Renal cortex interstitium (tissue), 11 donors: Measurements from ENCODE around the gene TBC1D22B. TPM values are rescaled to one million over a fixed set of nuclear protein-coding genes. Genes with fewer than 3 reads are reported as not detected.
"Not testable (repeated sequence)": the region's sequence is repeated elsewhere in the genome, so short reads cannot be mapped to it uniquely, and the experiment has no call there.

Experiments used
- DNase-seq, 11 donors: peaks; one replicate each; pipeline ENCODE4 v3.0.0-alpha.2; 2013; ENCODE audit warnings: low read depth in 9 of 11, low spot score in 4 of 11; ENCODE audit errors: extremely low read depth in 1 of 11
- polyA plus RNA-seq, 3 donors: library from polyadenylated mRNA; unstranded; fragments of 120-200 nt; gene quantifications; one replicate each; pipeline ENCODE4 v1.2.1, GENCODE V29; 2013; ENCODE audit not compliant: insufficient read length in 3 of 3

TBC1D22B gene
- polyA plus RNA-seq, 3 donors = 13.4 to 14.4 (median 14.0) TPM

GRCh38 chr6:37287519-37288157, 30.1 kb downstream of the TBC1D22B start:
- no peak for DNase-seq

GRCh38 chr6:37288247-37288646, 30.7 kb downstream of the TBC1D22B start:
- no peak for DNase-seq

- no peak for DNase-seq
These were observed 32.4 kb downstream of the TBC1D22B start for GRCh38 chr6:37289931-37290330.

GRCh38 chr6:37293426-37293825, 35.9 kb downstream of the TBC1D22B start:
- no peak for DNase-seq

GRCh38 chr6:37297637-37298036, 40.1 kb downstream of the TBC1D22B start:
- DNase-seq = not testable (repeated sequence)

- DNase-seq = no peak
These were observed 41.4 kb downstream of the TBC1D22B start for GRCh38 chr6:37298958-37299357.

- DNase-seq = no peak
These were observed 42.4 kb downstream of the TBC1D22B start for GRCh38 chr6:37299990-37300389.

GRCh38 chr6:37302086-37302686, 44.6 kb downstream of the TBC1D22B start:
- DNase-seq = no peak

GRCh38 chr6:37303091-37303660, 45.6 kb downstream of the TBC1D22B start:
- no peak for DNase-seq

- DNase-seq = peak in 1 of 11 donors; percentile 13
These were observed 46.4 kb downstream of the TBC1D22B start for GRCh38 chr6:37303891-37304503.

- no peak for DNase-seq
These were observed 47.2 kb downstream of the TBC1D22B start for GRCh38 chr6:37304766-37305165.

GRCh38 chr6:37305841-37306425, 48.4 kb downstream of the TBC1D22B start:
- DNase-seq = no peak

- DNase-seq = no peak
These were observed 49.2 kb downstream of the TBC1D22B start for GRCh38 chr6:37306624-37307222.

GRCh38 chr6:37307484-37307883, 49.9 kb downstream of the TBC1D22B start:
- DNase-seq = not testable (repeated sequence)

- DNase-seq = peak in 2 of 11 donors; percentile 12 to 28
These were observed 50.7 kb downstream of the TBC1D22B start for GRCh38 chr6:37308069-37308815.

- DNase-seq = no peak
These were observed 51.5 kb downstream of the TBC1D22B start for GRCh38 chr6:37309046-37309445.

GRCh38 chr6:37309692-37310091, 52.1 kb downstream of the TBC1D22B start:
- no peak for DNase-seq

- no peak for DNase-seq
These were observed 53.4 kb downstream of the TBC1D22B start for GRCh38 chr6:37310966-37311365.
